GM19397 (cell line): Measurements from ENCODE around the gene KRTDAP.

Experiments used
- ATAC-seq: cut with Tn5 transposase; IDR thresholded peaks from one replicate; pipeline ENCODE4 v1.9.1; 2021; ENCODE audit warnings: mild to moderate bottlenecking, moderate library complexity; ENCODE audit not compliant: unreplicated experiment

The KRTDAP gene

GRCh38 chr19:35490364-35490763 is at the start of gene KRTDAP:
Gene KRTDAP, minus strand, starts transcription at chr19:35490464. Its CDS starts 22 bp downstream, at chr19:35490442.
- no peak for ATAC-seq

- ATAC-seq = no peak
Measured at GRCh38 chr19:35539850-35540249, 49.6 kb upstream of the KRTDAP start.

- ATAC-seq = no peak
Measured at GRCh38 chr19:35539314-35539713, 49.0 kb upstream of the KRTDAP start.

- no peak for ATAC-seq
Measured at GRCh38 chr19:35534803-35535480, 44.7 kb upstream of the KRTDAP start.

GRCh38 chr19:35533822-35534392 is 43.6 kb upstream of the KRTDAP start:
- ATAC-seq = no peak

- no peak for ATAC-seq
Measured at GRCh38 chr19:35533201-35533821, 43.0 kb upstream of the KRTDAP start, which contains the start of gene GAPDHS. Gene GAPDHS, plus strand, starts transcription at chr19:35533456. Its CDS starts 72 bp downstream, at chr19:35533528.

GRCh38 chr19:35531291-35531690 is 41.0 kb upstream of the KRTDAP start:
- no peak for ATAC-seq

- ATAC-seq = no peak
Measured at GRCh38 chr19:35529241-35530218, 39.3 kb upstream of the KRTDAP start.

- ATAC-seq = no peak
Measured at GRCh38 chr19:35528218-35529038, 38.2 kb upstream of the KRTDAP start, which contains the start of gene SBSN. Gene SBSN, minus strand, starts transcription at chr19:35528311. Its CDS starts 30 bp downstream, at chr19:35528281.

GRCh38 chr19:35525873-35526272 is 35.6 kb upstream of the KRTDAP start:
- ATAC-seq = no peak

GRCh38 chr19:35524181-35524837 is 34.0 kb upstream of the KRTDAP start:
- ATAC-seq = no peak

GRCh38 chr19:35522745-35523327 is 32.6 kb upstream of the KRTDAP start:
- no peak for ATAC-seq

GRCh38 chr19:35521124-35521743 is 31.0 kb upstream of the KRTDAP start:
- no peak for ATAC-seq

- no peak for ATAC-seq
Measured at GRCh38 chr19:35519291-35519690, 29.0 kb upstream of the KRTDAP start.

- no peak for ATAC-seq
Measured at GRCh38 chr19:35518313-35518712, 28.0 kb upstream of the KRTDAP start.

GRCh38 chr19:35517342-35517741 is 27.1 kb upstream of the KRTDAP start:
- ATAC-seq = no peak

GRCh38 chr19:35516310-35516709 is 26.0 kb upstream of the KRTDAP start:
- no peak for ATAC-seq

GRCh38 chr19:35514282-35514809 is 24.1 kb upstream of the KRTDAP start:
- ATAC-seq = no peak
